Keratinocyte (primary cell): Measurements from ENCODE around the gene SHC1.

ENCODE experiments used
- EZH2 ChIP-seq: IDR thresholded peaks from one replicate; pipeline ENCODE4 v1.6.1; 2012; ENCODE audit warnings: inconsistent platforms, mild to moderate bottlenecking, low read length, moderate library complexity
- TF ChIP-seq, protein P1 (sequence below), 3 experiments: IDR thresholded peaks in 1 of 3; conservative IDR thresholded peaks in 1 of 3; optimal IDR thresholded peaks in 1 of 3; 2 replicates in 2 of 3; 3 replicates in 1 of 3; pipeline versions ENCODE3 to v1.5.1; 2011; ENCODE audit warnings: low read length in 3 of 3, mild to moderate bottlenecking in 3 of 3, moderate library complexity in 2 of 3, control low read depth in 1 of 3, inconsistent platforms in 1 of 3; ENCODE audit not compliant: insufficient read depth in 2 of 3; ENCODE audit errors: extremely low read depth in 1 of 3

GRCh38 chr1:154994269-154994587 lies 23.7 kb upstream of the SHC1 start:
- no peak for TF ChIP-seq EZH2
- TF ChIP-seq, protein P1, sequence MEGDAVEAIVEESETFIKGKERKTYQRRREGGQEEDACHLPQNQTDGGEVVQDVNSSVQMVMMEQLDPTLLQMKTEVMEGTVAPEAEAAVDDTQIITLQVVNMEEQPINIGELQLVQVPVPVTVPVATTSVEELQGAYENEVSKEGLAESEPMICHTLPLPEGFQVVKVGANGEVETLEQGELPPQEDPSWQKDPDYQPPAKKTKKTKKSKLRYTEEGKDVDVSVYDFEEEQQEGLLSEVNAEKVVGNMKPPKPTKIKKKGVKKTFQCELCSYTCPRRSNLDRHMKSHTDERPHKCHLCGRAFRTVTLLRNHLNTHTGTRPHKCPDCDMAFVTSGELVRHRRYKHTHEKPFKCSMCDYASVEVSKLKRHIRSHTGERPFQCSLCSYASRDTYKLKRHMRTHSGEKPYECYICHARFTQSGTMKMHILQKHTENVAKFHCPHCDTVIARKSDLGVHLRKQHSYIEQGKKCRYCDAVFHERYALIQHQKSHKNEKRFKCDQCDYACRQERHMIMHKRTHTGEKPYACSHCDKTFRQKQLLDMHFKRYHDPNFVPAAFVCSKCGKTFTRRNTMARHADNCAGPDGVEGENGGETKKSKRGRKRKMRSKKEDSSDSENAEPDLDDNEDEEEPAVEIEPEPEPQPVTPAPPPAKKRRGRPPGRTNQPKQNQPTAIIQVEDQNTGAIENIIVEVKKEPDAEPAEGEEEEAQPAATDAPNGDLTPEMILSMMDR (optimal IDR thresholded peaks at IDR 0.05 in 1 of 3, IDR thresholded peaks at IDR 0.05 in 1 of 3, conservative IDR thresholded peaks at IDR 0.05 in 1 of 3; ENCODE audit: extremely low read depth in 1 of 3, insufficient read depth in 2 of 3, low read length in 3 of 3), result no peak
